Sigmoid colon (tissue), 3 donors: ENCODE data around the gene ISCA2.

ENCODE experiments used
- POLR2A ChIP-seq, 2 donors: fragments of 450-650 bp; IDR thresholded peaks; one replicate each; pipeline ENCODE4 v1.6.1; 2016; ENCODE audit warnings: antibody characterized with exemption in 2 of 2, mild to moderate bottlenecking in 2 of 2, moderate library complexity in 2 of 2
- TF ChIP-seq, protein P1 (sequence below), 4 experiments: fragments of 450-650 bp in 3 of 4; fragments of 200-600 bp in 1 of 4; IDR thresholded peaks; one replicate each; pipeline ENCODE4 v1.5.1; 2016 to 2019; ENCODE audit warnings: antibody characterized with exemption in 4 of 4, mild to moderate bottlenecking in 3 of 4, moderate library complexity in 2 of 4

DNA sequence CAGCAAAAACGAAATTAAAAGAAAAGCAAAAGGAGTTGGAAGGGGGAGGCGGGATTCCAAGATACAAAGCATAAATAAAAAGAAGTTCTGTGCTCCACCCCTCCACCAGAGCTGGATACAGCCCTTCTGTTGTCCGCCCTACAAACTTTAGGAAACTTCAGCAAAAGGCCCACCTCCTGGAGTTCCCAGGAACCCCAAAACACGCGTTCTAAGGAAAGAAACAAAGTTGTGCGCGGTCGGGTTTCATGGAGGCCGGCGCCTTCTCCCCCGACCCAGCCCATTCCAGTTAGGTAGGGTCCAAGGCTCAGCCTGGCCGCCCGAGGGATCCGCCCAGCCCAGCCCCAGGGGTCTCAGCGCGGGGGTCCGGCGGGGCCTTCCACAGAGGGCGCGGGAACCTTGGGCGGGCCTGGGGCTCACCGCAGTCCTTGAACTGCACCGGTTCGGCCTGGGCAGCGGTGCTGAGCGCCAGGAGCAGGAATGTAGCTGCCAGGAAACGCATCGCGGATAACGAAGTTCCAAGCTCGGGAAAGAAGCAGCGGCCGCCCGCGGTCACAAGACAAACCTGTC is 706 bp upstream of the ISCA2 start, which contains the start of gene NPC2:
- TF ChIP-seq, protein P1, sequence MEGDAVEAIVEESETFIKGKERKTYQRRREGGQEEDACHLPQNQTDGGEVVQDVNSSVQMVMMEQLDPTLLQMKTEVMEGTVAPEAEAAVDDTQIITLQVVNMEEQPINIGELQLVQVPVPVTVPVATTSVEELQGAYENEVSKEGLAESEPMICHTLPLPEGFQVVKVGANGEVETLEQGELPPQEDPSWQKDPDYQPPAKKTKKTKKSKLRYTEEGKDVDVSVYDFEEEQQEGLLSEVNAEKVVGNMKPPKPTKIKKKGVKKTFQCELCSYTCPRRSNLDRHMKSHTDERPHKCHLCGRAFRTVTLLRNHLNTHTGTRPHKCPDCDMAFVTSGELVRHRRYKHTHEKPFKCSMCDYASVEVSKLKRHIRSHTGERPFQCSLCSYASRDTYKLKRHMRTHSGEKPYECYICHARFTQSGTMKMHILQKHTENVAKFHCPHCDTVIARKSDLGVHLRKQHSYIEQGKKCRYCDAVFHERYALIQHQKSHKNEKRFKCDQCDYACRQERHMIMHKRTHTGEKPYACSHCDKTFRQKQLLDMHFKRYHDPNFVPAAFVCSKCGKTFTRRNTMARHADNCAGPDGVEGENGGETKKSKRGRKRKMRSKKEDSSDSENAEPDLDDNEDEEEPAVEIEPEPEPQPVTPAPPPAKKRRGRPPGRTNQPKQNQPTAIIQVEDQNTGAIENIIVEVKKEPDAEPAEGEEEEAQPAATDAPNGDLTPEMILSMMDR (IDR thresholded peaks at IDR 0.05) = no peak
- TF ChIP-seq POLR2A (IDR thresholded peaks at IDR 0.05) = peak; percentile 55 to 57
